HepG2 (cell line): Measurements from ENCODE around the gene BEST2. TPM values are rescaled to one million over a fixed set of nuclear protein-coding genes. Genes with fewer than 3 reads are reported as not detected.

Source experiments
- ATAC-seq: fragments of 200-7000 bp; cut with Tn5 transposase; 3 replicates; pipeline ENCODE4 v1.9.1; 2020; ENCODE audit warnings: mild to moderate bottlenecking, moderate library complexity
- Bru-seq: library from RNA; stranded (reverse); fragments of 400-500 nt; gene quantifications from one replicate; lab custom pipeline; 2021; lab: Mats Ljungman, UMichigan
- BruChase-seq, 2 experiments: library from RNA; stranded (reverse); fragments of 400-500 nt; gene quantifications; one replicate each; lab custom pipeline; 2021; lab: Mats Ljungman, UMichigan
- BruUV-seq: library from RNA; stranded (reverse); fragments of 400-500 nt; replicated peaks from 2 replicates; lab custom pipeline; 2021; lab: Mats Ljungman, UMichigan
- CTCF ChIA-PET: fragments of 300-600 bp; formaldehyde crosslinking; extraction: SDS; loops from one replicate; lab custom pipeline; 2021; ENCODE audit warnings: low total read pairs, inconsistent platforms, low intra/inter-chr PET ratio; lab: Yijun Ruan, JAX
- POLR2A ChIA-PET: fragments of 350-600 bp; sonication (Branson Sonifier 250); formaldehyde crosslinking; loops from one replicate; lab custom pipeline; 2020; ENCODE audit warnings: antibody characterized with exemption, inconsistent platforms; lab: Yijun Ruan, JAX
- DNase-seq: peaks from one replicate; pipeline ENCODE4 v3.0.0-alpha.2; 2015; ENCODE audit warnings: low spot score
- FAIRE-seq: peaks from 3 replicates; lab custom pipeline; 2011; peaks lifted over from hg19 to GRCh38; lab: Jason Lieb, UNC
- H2AFZ ChIP-seq: one replicate; pipeline ENCODE4 v1.6.1; 2011; ENCODE audit warnings: low read length, inconsistent platforms
- H3K27ac ChIP-seq: fragments of 300-600 bp; 3 replicates; pipeline ENCODE4 v1.8.0; 2011; ENCODE audit warnings: mixed run types, mild to moderate bottlenecking, mixed read lengths, low read length, inconsistent platforms; ENCODE audit not compliant: insufficient read depth; ENCODE audit errors: extremely low read length
- H3K27me3 ChIP-seq, 2 experiments: fragments of 200-600 bp in 1 of 2; 2 replicates in 1 of 2; 3 replicates in 1 of 2; pipeline versions ENCODE4 v1.6.0 to v1.8.0; 2011; ENCODE audit warnings: low read length in 2 of 2, mild to moderate bottlenecking in 2 of 2, moderate library complexity in 2 of 2, inconsistent platforms in 1 of 2; ENCODE audit not compliant: insufficient read depth in 2 of 2, control insufficient read depth in 1 of 2
- H3K36me3 ChIP-seq, 2 experiments: fragments of 200-600 bp in 1 of 2; replicated peaks in 1 of 2; 2 replicates in 1 of 2; 3 replicates in 1 of 2; pipeline versions ENCODE4 v1.5.1 to v1.8.0; 2011; ENCODE audit warnings: low read length in 2 of 2, inconsistent platforms in 1 of 2; ENCODE audit not compliant: insufficient read depth in 2 of 2, control insufficient read depth in 1 of 2
- H3K4me1 ChIP-seq: 2 replicates; pipeline ENCODE4 v1.5.1; 2012; ENCODE audit warnings: low read length, inconsistent platforms; ENCODE audit not compliant: insufficient read depth
- H3K4me2 ChIP-seq: 2 replicates; pipeline ENCODE4 v1.6.0; 2011; ENCODE audit warnings: low read depth, low read length, inconsistent platforms
- H3K4me3 ChIP-seq, 3 experiments: fragments of 200-600 bp in 1 of 3; sonication (generic), shearing (Covaris generic) in 1 of 3; replicated peaks in 1 of 3; 2 replicates each; pipeline ENCODE4 v1.5.1; 2011 to 2016; ENCODE audit warnings: low read length in 3 of 3, inconsistent platforms in 2 of 3, low read depth in 2 of 3, mild to moderate bottlenecking in 2 of 3, control low read depth in 1 of 3, mixed read lengths in 1 of 3; ENCODE audit not compliant: insufficient read depth in 1 of 3
- H3K79me2 ChIP-seq: one replicate; pipeline ENCODE4 v1.6.1; 2011; ENCODE audit warnings: low read length, inconsistent platforms; ENCODE audit not compliant: insufficient read depth
- H3K9ac ChIP-seq: 2 replicates; pipeline ENCODE4 v1.6.0; 2011; ENCODE audit warnings: mild to moderate bottlenecking, low read depth, low read length, inconsistent platforms; ENCODE audit not compliant: insufficient read depth
- H3K9me3 ChIP-seq: 2 replicates; pipeline ENCODE4 v1.5.1; 2012; ENCODE audit warnings: mild to moderate bottlenecking, low read length
- H4K20me1 ChIP-seq: 2 replicates; pipeline ENCODE4 v1.6.0; 2011; ENCODE audit warnings: inconsistent platforms, mild to moderate bottlenecking, low read length, moderate library complexity; ENCODE audit not compliant: insufficient read depth
- DZIP1 ChIP-seq: sonication (generic); formaldehyde crosslinking; IDR thresholded peaks from 2 replicates; pipeline ENCODE4 v1.5.0; 2020; ENCODE audit warnings: mild to moderate bottlenecking, missing genetic modification reagents
- PHF5A ChIP-seq: IDR thresholded peaks from one replicate; pipeline ENCODE4 v1.6.1; 2018; ENCODE audit warnings: low read depth, missing genetic modification reagents; ENCODE audit not compliant: unreplicated experiment
- STAT6 ChIP-seq: sonication (generic); formaldehyde crosslinking; IDR thresholded peaks from 2 replicates; pipeline ENCODE4 v1.4.0; 2020; ENCODE audit warnings: missing genetic modification reagents, mild to moderate bottlenecking, borderline replicate concordance
- ZNF263 ChIP-seq: sonication (generic); formaldehyde crosslinking; IDR thresholded peaks from 2 replicates; pipeline ENCODE4 v1.4.0; 2020; ENCODE audit warnings: missing genetic modification reagents
- ZNF343 ChIP-seq: sonication (generic); formaldehyde crosslinking; IDR thresholded peaks from 2 replicates; pipeline ENCODE4 v1.4.0; 2020; ENCODE audit warnings: mild to moderate bottlenecking, missing genetic modification reagents
- ZNF414 ChIP-seq: sonication (generic); formaldehyde crosslinking; IDR thresholded peaks from 2 replicates; pipeline ENCODE4 v1.5.0; 2020; ENCODE audit warnings: missing genetic modification reagents
- WGBS: methylation state at CpG from one replicate; pipeline ENCODE4 v1.1.6; 2017; ENCODE audit warnings: low lambda C conversion rate; 5-methylcytosine and 5-hydroxymethylcytosine counted together
- in situ Hi-C: cut with HindIII; loops from 2 replicates; pipeline ENCODE4 v1.10.0; 2017; ENCODE audit warnings: low pct_unique_long_range_greater_than_20kb; ENCODE audit not compliant: extremely low pct_ligation_motif_present
- intact Hi-C: fragments of 100-400 bp; cut with micrococcal nuclease; formaldehyde crosslinking; loops from one replicate; pipeline ENCODE4 v1.10.0; 2022; ENCODE audit not compliant: unreplicated experiment
- long read RNA-seq, 2 experiments: library from RNA in 1 of 2; library from polyadenylated mRNA in 1 of 2; stranded (forward) in 1 of 2; unstranded in 1 of 2; transcript quantifications; one replicate each; pipeline ENCODE4 v2.0.0, GENCODE V29; 2019 to 2022
- polyA minus RNA-seq, 3 experiments: library from RNA; depleted of rRNA, polyadenylated mRNA; stranded (reverse); fragments of >200 nt; gene quantifications; 2 replicates each; pipeline ENCODE4 v1.2.3, GENCODE V29; 2011; ENCODE audit warnings: low replicate concordance in 1 of 3
- polyA plus RNA-seq, 8 experiments: library from polyadenylated mRNA; depleted of rRNA in 3 of 8; stranded (reverse) in 7 of 8; unstranded in 1 of 8; fragments of >200 nt; fragmentation: Illumina TruSeq in 4 of 8; extraction: Trizol in 4 of 8; gene quantifications; 2 replicates each; pipeline versions ENCODE4 v1.2.1 to v1.2.3, GENCODE V29; 2011 to 2016; ENCODE audit warnings: low read depth in 4 of 8, missing spikeins in 1 of 8, mixed read lengths in 1 of 8; ENCODE audit not compliant: insufficient read depth in 1 of 8
- total RNA-seq, 5 experiments: library from RNA; depleted of rRNA; stranded (reverse); fragments of >200 nt; fragmentation: Illumina TruSeq; extraction: Trizol; gene quantifications; 2 replicates each; pipeline ENCODE4 v1.2.3, GENCODE V29; 2016; ENCODE audit warnings: low read depth in 1 of 5

Gene BEST2
- total RNA-seq (2016; rRNA removed; fragmentation: Illumina TruSeq; extraction: Trizol) (not detected in 2 replicates), polyA plus RNA-seq (2011; rRNA removed) (not detected in 2 replicates), polyA minus RNA-seq (2011; rRNA and poly(A)+ RNA removed; ENCODE audit: low replicate concordance) (not detected in 2 replicates), Bru-seq, nascent RNA (not detected), BruChase-seq, experiment 1, labeled RNA remaining after a 6-hour chase (percentile 26 among the genes with signal in this experiment), BruChase-seq, experiment 2, labeled RNA remaining after a 2-hour chase (not detected)
- total RNA-seq (2016; cell fraction: cytosol; rRNA removed; fragmentation: Illumina TruSeq; extraction: Trizol; ENCODE audit: low read depth), result 0.10 TPM in 1 of 2 replicates, not detected in the other
- total RNA-seq (2016; cell fraction: insoluble cytoplasmic fraction; rRNA removed; fragmentation: Illumina TruSeq; extraction: Trizol), result not detected in 2 replicates
- not detected in 2 replicates for total RNA-seq (2016; cell fraction: membrane; rRNA removed; fragmentation: Illumina TruSeq; extraction: Trizol)
- total RNA-seq (2016; cell fraction: nucleus; rRNA removed; fragmentation: Illumina TruSeq; extraction: Trizol), result not detected in 2 replicates
- polyA plus RNA-seq (2011; cell fraction: cytosol; rRNA removed), result not detected in 2 replicates
- polyA plus RNA-seq (2011; cell fraction: nucleus; rRNA removed), result 0.08 TPM in 1 of 2 replicates, not detected in the other
- polyA plus RNA-seq (2012), result not detected in 2 replicates
- not detected in 2 replicates for polyA plus RNA-seq (2016; cell fraction: cytosol; fragmentation: Illumina TruSeq; extraction: Trizol; ENCODE audit: low read depth)
- polyA plus RNA-seq (2016; cell fraction: insoluble cytoplasmic fraction; fragmentation: Illumina TruSeq; extraction: Trizol; ENCODE audit: low read depth), result not detected in 2 replicates
- not detected in 2 replicates for polyA plus RNA-seq (2016; cell fraction: membrane; fragmentation: Illumina TruSeq; extraction: Trizol; ENCODE audit: low read depth)
- polyA plus RNA-seq (2016; cell fraction: nucleus; fragmentation: Illumina TruSeq; extraction: Trizol; ENCODE audit: insufficient read depth, low read depth), result not detected in 2 replicates
- not detected in 2 replicates for polyA minus RNA-seq (2011; cell fraction: cytosol; rRNA and poly(A)+ RNA removed)
- polyA minus RNA-seq (2011; cell fraction: nucleus; rRNA and poly(A)+ RNA removed), result not detected in 2 replicates
- long read RNA-seq, experiment 1, result 0 reads
- long read RNA-seq, experiment 2, result 0 reads

- Histone ChIP-seq H3K27me3 (peaks cover 2 to 34% of the 10 kb centered on the region in 2 experiments), H3K79me2 (no peaks in the 10 kb centered on the region), H3K9me3 (peaks cover 8% of the 10 kb centered on the region), H3K27ac (no peak within 1 kb of the TSS), H3K36me3 (peaks cover 6 to 14% of the 10 kb centered on the region in 2 experiments; a peak in 4 of 5 replicates), H3K4me3 (no peak within 1 kb of the TSS), H4K20me1 (no peaks in the 10 kb centered on the region), H3K9ac (no peak within 1 kb of the TSS), H2AFZ (no peak within 1 kb of the TSS), H3K4me1 (peaks cover 29% of the 10 kb centered on the region), H3K4me2 (peak within 1 kb of the TSS; percentile 14; the same call in 1 of the 2 replicates)
- peak; percentile 61 for TF ChIP-seq ZNF263 (CRISPR knock-in tag)
- TF ChIP-seq PHF5A, result no peak
- 3% methylated on average over 12 of the region's 14 CpGs for WGBS
- CTCF ChIA-PET, result no interaction called here
- BruUV-seq, result no TSS peak
- DNase-seq (no peak), FAIRE-seq (no peak), ATAC-seq (no peak)
- intact Hi-C loops, result no loop called here
- POLR2A ChIA-PET, result interaction anchor here (1.6 kb wide), 1 partner anchor 15 kb away, joined by 5 read pairs; the partner anchor contains the start of gene GET3
- in situ Hi-C loops, result no loop called here
These were observed at the start of gene BEST2 for GRCh38 chr19:12751635-12752034. BEST2 (plus strand) TSS chr19:12751791; CDS start chr19:12752593, 802 bp downstream.

- no peak overlapping the region for H3K9ac ChIP-seq
- ATAC-seq, result peak; percentile 43
- peak; percentile 51 for FAIRE-seq
- ChIA-PET CTCF (no interaction called here), POLR2A (no interaction called here)
- in situ Hi-C loops (no loop called here), intact Hi-C loops (no loop called here)
- H4K20me1 ChIP-seq, result no peaks in the 10 kb centered on the region
- 93% methylated on average over 9 of the region's 9 CpGs for WGBS
- H3K27ac ChIP-seq, result no peak overlapping the region
- H2AFZ ChIP-seq, result no peak overlapping the region
- H3K36me3 ChIP-seq, result peaks cover 38 to 62% of the 10 kb centered on the region in 2 experiments
- peak; percentile 56 for DNase-seq
- H3K4me3 ChIP-seq, result no peak overlapping the region
- no peaks in the 10 kb centered on the region for H3K27me3 ChIP-seq
- H3K4me1 ChIP-seq, result no peaks in the 10 kb centered on the region
- no TSS peak for BruUV-seq
- H3K4me2 ChIP-seq, result no peak overlapping the region
- H3K9me3 ChIP-seq, result no peaks in the 10 kb centered on the region
- H3K79me2 ChIP-seq, result no peaks in the 10 kb centered on the region
- no peak for TF ChIP-seq STAT6 (CRISPR knock-in tag)
- no peak for TF ChIP-seq ZNF414 (CRISPR knock-in tag)
- no peak for TF ChIP-seq DZIP1 (CRISPR knock-in tag)
- TF ChIP-seq ZNF343 (CRISPR knock-in tag), result no peak
These were observed 48.5 kb upstream of the BEST2 start for GRCh38 chr19:12703046-12703445.
